Transverse colon (tissue), 4 donors: ENCODE results near the gene IPO7. TPM values are rescaled to one million over a fixed set of nuclear protein-coding genes. Genes with fewer than 3 reads are reported as not detected.

Experiments
- DNase-seq: peaks from one replicate; pipeline ENCODE4 v3.0.0-alpha.2; 2019
- H3K27ac ChIP-seq, 4 donors: fragments of 200-600 bp; sonication (generic); 2 replicates each; pipeline ENCODE4 v1.5.1; 2016 to 2018; ENCODE audit warnings: inconsistent platforms in 4 of 4
- H3K27me3 ChIP-seq: fragments of 200-600 bp; sonication (generic); 2 replicates; pipeline ENCODE4 v1.5.1; 2017; ENCODE audit warnings: inconsistent platforms
- H3K36me3 ChIP-seq, 4 donors: fragments of 200-600 bp; sonication (generic); 2 replicates each; pipeline ENCODE4 v1.5.1; 2017 to 2019; ENCODE audit warnings: inconsistent platforms in 4 of 4
- H3K4me1 ChIP-seq, 4 donors: fragments of 200-600 bp; sonication (generic); 2 replicates each; pipeline ENCODE4 v1.5.1; 2017 to 2020; ENCODE audit warnings: inconsistent platforms in 4 of 4
- H3K4me3 ChIP-seq, 4 donors: fragments of 200-600 bp; sonication (generic); 1 replicate in 1 of 4; 2 replicates in 3 of 4; pipeline versions ENCODE4 v1.5.1 to v1.6.1; 2017 to 2019; ENCODE audit warnings: inconsistent platforms in 4 of 4
- H3K9me3 ChIP-seq, 2 donors: fragments of 200-600 bp; sonication (generic); 2 replicates each; pipeline ENCODE4 v1.5.1; 2017 to 2019; ENCODE audit warnings: inconsistent platforms in 2 of 2
- EP300 ChIP-seq: sonication (generic); formaldehyde crosslinking; IDR thresholded peaks from one replicate; pipeline ENCODE4 v1.6.1; 2017; ENCODE audit warnings: antibody characterized with exemption, low read depth
- POLR2A ChIP-seq: fragments of 450-650 bp; IDR thresholded peaks from one replicate; pipeline ENCODE4 v1.6.1; 2016; ENCODE audit warnings: antibody characterized with exemption, mild to moderate bottlenecking, moderate library complexity
- POLR2AphosphoS5 ChIP-seq, 3 donors: sonication (generic); formaldehyde crosslinking; IDR thresholded peaks; one replicate each; pipeline ENCODE4 v1.6.1; 2016; ENCODE audit warnings: antibody characterized with exemption in 3 of 3
- WGBS, 2 donors: methylation state at CpG; one replicate each; pipeline ENCODE4 v1.1.5; 2018; ENCODE audit warnings: low coverage in 1 of 2; 5-methylcytosine and 5-hydroxymethylcytosine counted together
- in situ Hi-C, 4 donors: fragments of 200-750 bp; cut with MboI; loops; one replicate each; pipeline versions ENCODE4 v1.15.0 to v1.15.1; 2017; ENCODE audit warnings: low sequenced_read_pairs in 3 of 4, low pct_ligation_motif_present in 1 of 4, low pct_unique_long_range_greater_than_20kb in 1 of 4
- intact Hi-C: fragments of 100-400 bp; cut with DNase I; formaldehyde crosslinking; loops from one replicate; pipeline ENCODE4 v1.15.1; 2023; ENCODE audit warnings: low total_unique reads
- small RNA-seq, 4 donors: library from RNA; depleted of rRNA; stranded (forward); fragments of <200 nt; gene quantifications; one replicate each; pipeline ENCODE3, GENCODE V24; 2016
- total RNA-seq, 4 donors: library from RNA; depleted of rRNA; stranded (reverse); fragments of >200 nt; gene quantifications; one replicate each; pipeline ENCODE4 v1.1.0, GENCODE V29; 2016
- TF ChIP-seq, protein P1 (sequence below), 5 experiments: fragments of 200-600 bp in 3 of 5; fragments of 450-650 bp in 2 of 5; sonication (generic) in 3 of 5; IDR thresholded peaks; 1 replicate in 2 of 5; 2 replicates in 3 of 5; pipeline ENCODE4 v1.5.1; 2016 to 2017; ENCODE audit warnings: antibody characterized with exemption in 5 of 5, inconsistent platforms in 3 of 5, mild to moderate bottlenecking in 2 of 5, moderate library complexity in 1 of 5

IPO7 gene
- total RNA-seq, 4 donors from 2014 or later: 20.9 to 64.5 (median 44.6) TPM

DNA sequence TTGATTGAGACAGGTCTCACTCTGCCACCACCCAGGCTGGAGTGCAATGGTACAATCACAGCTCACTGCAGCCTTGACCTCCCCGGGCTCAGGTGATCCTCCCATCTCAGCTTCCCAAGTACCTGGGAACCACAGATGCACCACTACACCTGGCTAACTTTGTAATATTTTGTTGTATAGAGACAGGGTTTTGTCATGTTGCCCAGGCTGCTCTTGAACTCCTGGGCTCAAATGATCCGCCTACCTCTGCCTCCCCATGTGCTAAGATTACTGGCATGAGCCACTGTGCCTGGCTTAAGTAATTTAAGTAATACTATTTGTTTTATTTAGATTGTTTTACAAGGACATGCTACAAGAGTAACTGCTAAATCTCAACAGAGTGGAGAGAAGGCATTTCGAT, 109.9 kb downstream of the IPO7 start:
- intact Hi-C loops (no loop called here), in situ Hi-C loops (no loop called here)
- DNase-seq: no peak
- H3K4me3 ChIP-seq: no peak overlapping the region
- H3K27ac ChIP-seq: no peak overlapping the region
- WGBS, 2 donors: 96 to 100% methylated on average over 3 of the region's 3 CpGs
- no peaks in the 10 kb centered on the region for H3K4me1 ChIP-seq
- TF ChIP-seq POLR2A (no peak), EP300 (no peak), POLR2AphosphoS5 (IDR thresholded peaks at IDR 0.05) (no peak)
- TF ChIP-seq, protein P1, sequence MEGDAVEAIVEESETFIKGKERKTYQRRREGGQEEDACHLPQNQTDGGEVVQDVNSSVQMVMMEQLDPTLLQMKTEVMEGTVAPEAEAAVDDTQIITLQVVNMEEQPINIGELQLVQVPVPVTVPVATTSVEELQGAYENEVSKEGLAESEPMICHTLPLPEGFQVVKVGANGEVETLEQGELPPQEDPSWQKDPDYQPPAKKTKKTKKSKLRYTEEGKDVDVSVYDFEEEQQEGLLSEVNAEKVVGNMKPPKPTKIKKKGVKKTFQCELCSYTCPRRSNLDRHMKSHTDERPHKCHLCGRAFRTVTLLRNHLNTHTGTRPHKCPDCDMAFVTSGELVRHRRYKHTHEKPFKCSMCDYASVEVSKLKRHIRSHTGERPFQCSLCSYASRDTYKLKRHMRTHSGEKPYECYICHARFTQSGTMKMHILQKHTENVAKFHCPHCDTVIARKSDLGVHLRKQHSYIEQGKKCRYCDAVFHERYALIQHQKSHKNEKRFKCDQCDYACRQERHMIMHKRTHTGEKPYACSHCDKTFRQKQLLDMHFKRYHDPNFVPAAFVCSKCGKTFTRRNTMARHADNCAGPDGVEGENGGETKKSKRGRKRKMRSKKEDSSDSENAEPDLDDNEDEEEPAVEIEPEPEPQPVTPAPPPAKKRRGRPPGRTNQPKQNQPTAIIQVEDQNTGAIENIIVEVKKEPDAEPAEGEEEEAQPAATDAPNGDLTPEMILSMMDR (IDR thresholded peaks at IDR 0.05): no peak
- H3K36me3 ChIP-seq: peaks cover 0 to 46% (median 13%) of the 10 kb centered on the region in 4 donors
- H3K9me3 ChIP-seq: no peaks in the 10 kb centered on the region
- H3K27me3 ChIP-seq: no peaks in the 10 kb centered on the region

DNA sequence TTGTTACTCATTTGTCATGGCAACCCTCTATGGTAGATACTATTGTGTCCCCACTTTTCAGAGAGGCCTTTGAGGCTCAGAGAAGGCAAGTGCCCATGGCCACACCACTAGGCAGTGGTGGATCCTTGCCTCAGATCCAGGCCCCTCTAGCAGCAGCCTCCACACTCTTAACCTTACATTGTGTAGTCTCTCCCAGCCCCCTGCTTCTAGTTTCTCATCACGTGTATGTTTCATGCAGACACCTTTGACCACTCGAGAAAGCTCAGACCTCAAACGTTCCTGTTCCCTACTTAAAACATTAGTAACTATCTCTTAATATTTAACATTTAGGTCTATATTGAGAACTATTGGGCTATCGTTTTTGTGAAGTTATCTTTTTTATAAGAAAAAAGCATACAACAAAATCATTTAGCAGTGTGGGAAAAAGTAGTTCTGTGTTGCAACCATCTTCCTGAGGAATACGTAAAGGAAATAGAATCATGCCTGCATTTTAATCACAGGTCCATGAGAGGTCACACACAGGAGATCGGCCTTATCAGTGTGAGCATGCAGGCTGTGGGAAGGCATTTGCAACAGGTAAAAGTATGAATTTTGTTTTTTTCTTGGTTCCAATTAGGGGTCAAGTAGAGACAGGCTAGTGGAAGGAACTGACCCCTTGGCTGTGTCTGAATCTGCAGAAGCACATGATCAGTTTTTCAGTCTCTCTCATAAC, 111.5 kb downstream of the IPO7 start:
- 91% methylated on average over 6 of the region's 6 CpGs for WGBS, 2 donors
- intact Hi-C loops: no loop called here
- Histone ChIP-seq H3K9me3 (no peaks in the 10 kb centered on the region), H3K27me3 (no peaks in the 10 kb centered on the region), H3K4me3 (no peak overlapping the region), H3K36me3 (peaks cover 0 to 53% (median 17%) of the 10 kb centered on the region in 4 donors), H3K27ac (no peak overlapping the region), H3K4me1 (no peaks in the 10 kb centered on the region)
- in situ Hi-C loops: no loop called here
- TF ChIP-seq, protein P1 (IDR thresholded peaks at IDR 0.05): no peak
- TF ChIP-seq POLR2A (no peak), POLR2AphosphoS5 (IDR thresholded peaks at IDR 0.05) (no peak), EP300 (no peak)
- no peak for DNase-seq

Small RNA genes lying within 50 kb of the gene (small RNA-seq; reads per million reads assigned to genes)
- gene SNORA23: 13.2 to 91.9 (median 22.7) reads per million in 4 donors

Other genes starting within 250 kb of the IPO7 start
- gene DENND5A, start 119.3 kb upstream of the IPO7 start, total RNA-seq: 100 to 1,000 TPM in 1 of 4 donors, 10 to 100 TPM in 3; 18.9 to 117 (median 22.7) TPM
- gene TMEM41B, start 70.1 kb upstream of the IPO7 start, total RNA-seq: 10 to 100 TPM; 13.7 to 53.9 (median 51.8) TPM
- 10 to 100 TPM in 2 of 4 donors, 1 to 10 TPM in 2; 6.6 to 21.8 (median 14.3) TPM for gene ZNF143, start 76.4 kb downstream of the IPO7 start, total RNA-seq
- gene WEE1, start 189.0 kb downstream of the IPO7 start, total RNA-seq: 10 to 100 TPM in 3 of 4 donors, 1 to 10 TPM in 1; 7.9 to 48.2 (median 31.8) TPM